Loucy (cell line): Measurements from ENCODE around the gene TPTE.
"Not testable (repeated sequence)": the region's sequence is repeated elsewhere in the genome, so short reads cannot be mapped to it uniquely, and the experiment has no call there.

Experiments used
- H2AFZ ChIP-seq: fragments of 200-600 bp; sonication (generic); 2 replicates; pipeline ENCODE4 v1.6.0; 2016; ENCODE audit warnings: antibody characterized with exemption, mild to moderate bottlenecking, low read length, moderate library complexity
- H3F3A ChIP-seq: fragments of 200-600 bp; 2 replicates; pipeline ENCODE4 v1.6.0; 2016; ENCODE audit warnings: antibody characterized with exemption, low read depth, mild to moderate bottlenecking
- H3K27me3 ChIP-seq: fragments of 200-600 bp; sonication (generic); 2 replicates; pipeline ENCODE4 v1.6.1; 2014; ENCODE audit warnings: low read length, mild to moderate bottlenecking; ENCODE audit not compliant: insufficient read depth, poor library complexity, severe bottlenecking
- H3K36me3 ChIP-seq: fragments of 200-600 bp; sonication (generic); 2 replicates; pipeline ENCODE4 v1.6.1; 2016; ENCODE audit warnings: low read length; ENCODE audit not compliant: insufficient read depth
- H3K4me1 ChIP-seq: fragments of 200-600 bp; sonication (generic); 2 replicates; pipeline ENCODE4 v1.5.1; 2014; ENCODE audit warnings: low read length, mild to moderate bottlenecking; ENCODE audit not compliant: insufficient read depth, poor library complexity, severe bottlenecking
- H3K4me2 ChIP-seq: fragments of 200-600 bp; sonication (generic); 2 replicates; pipeline ENCODE4 v1.6.0; 2014; ENCODE audit warnings: antibody characterized with exemption, low read length, low read depth, mild to moderate bottlenecking; ENCODE audit not compliant: poor library complexity, severe bottlenecking
- H3K4me3 ChIP-seq: fragments of 200-600 bp; sonication (generic); 2 replicates; pipeline ENCODE4 v1.5.1; 2014; ENCODE audit warnings: low read length, mild to moderate bottlenecking, mixed read lengths; ENCODE audit not compliant: poor library complexity, severe bottlenecking
- H3K79me2 ChIP-seq: fragments of 200-600 bp; sonication (generic); 2 replicates; pipeline ENCODE4 v1.6.1; 2014; ENCODE audit warnings: low read length; ENCODE audit not compliant: insufficient read depth
- H3K9ac ChIP-seq: fragments of 200-600 bp; sonication (generic); 2 replicates; pipeline ENCODE4 v1.6.0; 2014; ENCODE audit warnings: mild to moderate bottlenecking, low read depth, low read length, moderate library complexity; ENCODE audit not compliant: poor library complexity, severe bottlenecking
- H3K9me2 ChIP-seq: fragments of 200-600 bp; sonication (generic); replicated peaks from 2 replicates; pipeline ENCODE4 v1.6.1; 2016; ENCODE audit warnings: low read depth, low read length, mixed read lengths
- H3K9me3 ChIP-seq: fragments of 200-600 bp; sonication (generic); 2 replicates; pipeline ENCODE4 v1.6.1; 2014; ENCODE audit warnings: mild to moderate bottlenecking, antibody characterized with exemption, low read length, low read depth; ENCODE audit not compliant: insufficient read depth
- H4K20me1 ChIP-seq: fragments of 200-600 bp; sonication (generic); 2 replicates; pipeline ENCODE4 v1.6.0; 2014; ENCODE audit warnings: antibody characterized with exemption, low read length, mild to moderate bottlenecking; ENCODE audit not compliant: insufficient read depth, poor library complexity, severe bottlenecking
- EZH2phosphoT487 ChIP-seq: fragments of 200-600 bp; IDR thresholded peaks from 2 replicates; pipeline ENCODE4 v1.6.1; 2018; ENCODE audit warnings: antibody characterized with exemption, mild to moderate bottlenecking, moderate library complexity, borderline replicate concordance
- TF ChIP-seq, protein P1 (sequence below): fragments of 200-600 bp; sonication (generic); conservative IDR thresholded peaks from 2 replicates; pipeline ENCODE4 v1.5.1; 2014; ENCODE audit warnings: mild to moderate bottlenecking, antibody characterized with exemption, low read length

Gene TPTE

DNA sequence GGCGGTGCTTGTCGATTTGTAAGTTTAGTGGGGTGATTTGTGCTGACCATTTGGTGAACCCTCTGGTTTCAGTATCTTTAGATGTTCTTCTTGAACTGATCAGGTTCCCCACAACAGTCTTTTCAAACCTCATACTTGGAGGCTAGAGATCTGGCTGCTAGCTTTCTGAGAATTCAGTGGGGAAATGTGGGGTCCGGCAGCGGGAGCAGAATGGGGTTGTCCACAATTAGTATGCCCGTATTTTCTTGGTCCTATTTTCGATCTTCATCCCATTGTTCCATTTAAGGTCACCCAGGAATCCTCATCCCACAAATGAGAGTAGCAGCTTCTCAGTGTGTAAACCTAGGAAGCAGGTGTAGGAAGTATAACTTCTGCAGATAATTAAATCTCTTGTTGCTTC lies 10.3 kb upstream of the TPTE start:
- TF ChIP-seq, protein P1, sequence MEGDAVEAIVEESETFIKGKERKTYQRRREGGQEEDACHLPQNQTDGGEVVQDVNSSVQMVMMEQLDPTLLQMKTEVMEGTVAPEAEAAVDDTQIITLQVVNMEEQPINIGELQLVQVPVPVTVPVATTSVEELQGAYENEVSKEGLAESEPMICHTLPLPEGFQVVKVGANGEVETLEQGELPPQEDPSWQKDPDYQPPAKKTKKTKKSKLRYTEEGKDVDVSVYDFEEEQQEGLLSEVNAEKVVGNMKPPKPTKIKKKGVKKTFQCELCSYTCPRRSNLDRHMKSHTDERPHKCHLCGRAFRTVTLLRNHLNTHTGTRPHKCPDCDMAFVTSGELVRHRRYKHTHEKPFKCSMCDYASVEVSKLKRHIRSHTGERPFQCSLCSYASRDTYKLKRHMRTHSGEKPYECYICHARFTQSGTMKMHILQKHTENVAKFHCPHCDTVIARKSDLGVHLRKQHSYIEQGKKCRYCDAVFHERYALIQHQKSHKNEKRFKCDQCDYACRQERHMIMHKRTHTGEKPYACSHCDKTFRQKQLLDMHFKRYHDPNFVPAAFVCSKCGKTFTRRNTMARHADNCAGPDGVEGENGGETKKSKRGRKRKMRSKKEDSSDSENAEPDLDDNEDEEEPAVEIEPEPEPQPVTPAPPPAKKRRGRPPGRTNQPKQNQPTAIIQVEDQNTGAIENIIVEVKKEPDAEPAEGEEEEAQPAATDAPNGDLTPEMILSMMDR = no peak
- TF ChIP-seq EZH2phosphoT487 = no peak
- no peak overlapping the region for H2AFZ ChIP-seq
- H3K9me2 ChIP-seq = no peaks in the 10 kb centered on the region
- H3K4me3 ChIP-seq = no peak overlapping the region
- H3K36me3 ChIP-seq = no peaks in the 10 kb centered on the region
- H3K9me3 ChIP-seq = peaks cover 3% of the 10 kb centered on the region; the same call in 1 of the 2 replicates
- no peaks in the 10 kb centered on the region for H3K27me3 ChIP-seq
- H3K4me1 ChIP-seq = no peaks in the 10 kb centered on the region
- no peak overlapping the region for H3K9ac ChIP-seq
- H3F3A ChIP-seq = no peaks in the 10 kb centered on the region
- no peaks in the 10 kb centered on the region for H3K79me2 ChIP-seq
- no peaks in the 10 kb centered on the region for H4K20me1 ChIP-seq
- H3K4me2 ChIP-seq = no peak overlapping the region

DNA sequence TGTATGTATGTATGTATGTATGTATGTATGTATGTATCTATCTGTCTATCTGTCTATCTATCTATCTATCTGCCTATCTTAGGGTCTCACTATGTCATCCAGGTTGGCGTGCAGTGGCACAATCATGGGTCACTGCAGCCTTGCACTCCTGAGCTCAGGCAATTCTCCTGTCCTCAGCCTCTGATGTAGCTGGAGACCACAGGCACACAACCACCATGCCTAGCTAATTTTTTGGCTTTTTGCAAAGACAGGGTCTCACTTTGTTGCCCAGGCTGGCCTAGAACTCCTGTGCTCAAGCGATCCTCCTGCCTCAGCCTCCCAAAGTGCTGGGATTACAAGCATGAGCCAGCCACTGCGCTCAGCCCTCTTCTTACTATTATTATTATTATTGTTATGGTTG lies 4.5 kb upstream of the TPTE start:
- not testable (repeated sequence) for H3K27me3 ChIP-seq, H3K36me3 ChIP-seq, H3K4me2 ChIP-seq, H3K9ac ChIP-seq, H2AFZ ChIP-seq, H4K20me1 ChIP-seq, H3K9me3 ChIP-seq, H3K79me2 ChIP-seq, H3K9me2 ChIP-seq, H3K4me3 ChIP-seq, H3K4me1 ChIP-seq, H3F3A ChIP-seq

- H4K20me1 ChIP-seq, H3F3A ChIP-seq, H3K4me1 ChIP-seq, H3K9me3 ChIP-seq, H3K79me2 ChIP-seq, H3K9ac ChIP-seq, H3K9me2 ChIP-seq, H3K27me3 ChIP-seq, H2AFZ ChIP-seq, H3K4me3 ChIP-seq, H3K36me3 ChIP-seq, H3K4me2 ChIP-seq: not testable (repeated sequence)
Observed at GRCh38 chr21:10517904-10518303, 3.5 kb upstream of the TPTE start.

GRCh38 chr21:10521835-10522500 lies 585 bp downstream of the TPTE start:
- H3K9ac ChIP-seq, H3K9me3 ChIP-seq: not testable (repeated sequence)

More at GRCh38 chr21:10521835-10522500, 585 bp downstream of the TPTE start:
- H3K4me2 ChIP-seq, H4K20me1 ChIP-seq, H3K4me1 ChIP-seq, H2AFZ ChIP-seq, H3K36me3 ChIP-seq, H3F3A ChIP-seq, H3K79me2 ChIP-seq, H3K9me2 ChIP-seq, H3K4me3 ChIP-seq, H3K27me3 ChIP-seq: not testable (repeated sequence)
